Left lung (tissue), 10 donors: ENCODE measurements around the gene PPP1R13B. TPM values are rescaled to one million over a fixed set of nuclear protein-coding genes. Genes with fewer than 3 reads are reported as not detected.
"Not testable (repeated sequence)": the region's sequence is repeated elsewhere in the genome, so short reads cannot be mapped to it uniquely, and the experiment has no call there.

Source experiments
- ATAC-seq: fragments of 200-7000 bp; cut with Tn5 transposase; one replicate; pipeline ENCODE4 v1.9.1; 2020; ENCODE audit warnings: moderate library complexity
- DNase-seq, 4 donors: peaks; one replicate each; pipeline ENCODE4 v3.0.0-alpha.2; 2013 to 2020
- H3K27ac ChIP-seq, 2 donors: fragments of 200-600 bp; sonication (generic) in 1 of 2; one replicate each; pipeline versions ENCODE4 v1.5.0 to v1.8.0; 2020 to 2021
- H3K27me3 ChIP-seq, 2 donors: fragments of 200-600 bp; sonication (generic) in 1 of 2; one replicate each; pipeline versions ENCODE4 v1.5.0 to v1.8.0; 2020 to 2021
- H3K36me3 ChIP-seq, 2 donors: fragments of 200-600 bp; sonication (generic) in 1 of 2; one replicate each; pipeline versions ENCODE4 v1.5.0 to v1.8.0; 2020 to 2021
- H3K4me1 ChIP-seq, 2 donors: fragments of 200-600 bp; one replicate each; pipeline ENCODE4 v1.8.0; 2021
- H3K4me3 ChIP-seq, 2 donors: fragments of 200-600 bp; sonication (generic) in 1 of 2; one replicate each; pipeline versions ENCODE4 v1.5.0 to v1.8.0; 2020 to 2021; ENCODE audit warnings: mild to moderate bottlenecking in 1 of 2
- H3K9me3 ChIP-seq, 2 donors: fragments of 200-600 bp; sonication (generic) in 1 of 2; one replicate each; pipeline versions ENCODE4 v1.5.0 to v1.8.0; 2020 to 2021
- intact Hi-C, 2 donors: fragments of 100-400 bp; cut with DNase I; formaldehyde crosslinking; loops; one replicate each; pipeline versions ENCODE4 v1.11.2 to v1.14.2; 2022
- polyA plus RNA-seq, 6 donors: library from polyadenylated mRNA; unstranded; fragments of 120-200 nt; gene quantifications; one replicate each; pipeline ENCODE4 v1.2.1, GENCODE V29; 2013; ENCODE audit not compliant: insufficient read length in 6 of 6
- total RNA-seq, 2 donors: library from RNA; stranded (reverse); fragmentation: NEBNext Ultra II Directional; extraction: Animal tissue kit (Norgen Biotek cat#: 25700); gene quantifications; one replicate each; pipeline ENCODE4 v1.2.1, GENCODE V29; 2021
- TF ChIP-seq, protein P1 (sequence below), 2 donors: fragments of 200-600 bp; sonication (generic) in 1 of 2; IDR thresholded peaks; one replicate each; pipeline versions ENCODE4 v1.5.0 to v1.8.0; 2021; ENCODE audit warnings: antibody characterized with exemption in 2 of 2
- donor health status: DM: no; HTN: yes; CAD: no.
- donor health status: DM: no; HTN: no; CAD: no.

The PPP1R13B gene
- total and polyA plus RNA-seq, 8 donors, result 48.0 to 86.9 (median 61.7) TPM

- intact Hi-C loops, result no loop called here
- ATAC-seq, result peak; percentile 3
- Histone ChIP-seq H3K27me3 (peaks cover 2 to 57% of the 10 kb centered on the region in 2 donors), H3K27ac (peak overlapping the region; percentile 56 to 70), H3K36me3 (no peaks in the 10 kb centered on the region), H3K4me3 (peak overlapping the region; percentile 49 to 63), H3K4me1 (peaks cover 0 to 20% of the 10 kb centered on the region in 2 donors), H3K9me3 (no peaks in the 10 kb centered on the region)
- TF ChIP-seq, protein P1, sequence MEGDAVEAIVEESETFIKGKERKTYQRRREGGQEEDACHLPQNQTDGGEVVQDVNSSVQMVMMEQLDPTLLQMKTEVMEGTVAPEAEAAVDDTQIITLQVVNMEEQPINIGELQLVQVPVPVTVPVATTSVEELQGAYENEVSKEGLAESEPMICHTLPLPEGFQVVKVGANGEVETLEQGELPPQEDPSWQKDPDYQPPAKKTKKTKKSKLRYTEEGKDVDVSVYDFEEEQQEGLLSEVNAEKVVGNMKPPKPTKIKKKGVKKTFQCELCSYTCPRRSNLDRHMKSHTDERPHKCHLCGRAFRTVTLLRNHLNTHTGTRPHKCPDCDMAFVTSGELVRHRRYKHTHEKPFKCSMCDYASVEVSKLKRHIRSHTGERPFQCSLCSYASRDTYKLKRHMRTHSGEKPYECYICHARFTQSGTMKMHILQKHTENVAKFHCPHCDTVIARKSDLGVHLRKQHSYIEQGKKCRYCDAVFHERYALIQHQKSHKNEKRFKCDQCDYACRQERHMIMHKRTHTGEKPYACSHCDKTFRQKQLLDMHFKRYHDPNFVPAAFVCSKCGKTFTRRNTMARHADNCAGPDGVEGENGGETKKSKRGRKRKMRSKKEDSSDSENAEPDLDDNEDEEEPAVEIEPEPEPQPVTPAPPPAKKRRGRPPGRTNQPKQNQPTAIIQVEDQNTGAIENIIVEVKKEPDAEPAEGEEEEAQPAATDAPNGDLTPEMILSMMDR (IDR thresholded peaks at IDR 0.05), result no peak
- peak in 1 of 4 donors; percentile 85 for DNase-seq
Measured at GRCh38 chr14:103846543-103847450, 578 bp downstream of the PPP1R13B start.

DNA sequence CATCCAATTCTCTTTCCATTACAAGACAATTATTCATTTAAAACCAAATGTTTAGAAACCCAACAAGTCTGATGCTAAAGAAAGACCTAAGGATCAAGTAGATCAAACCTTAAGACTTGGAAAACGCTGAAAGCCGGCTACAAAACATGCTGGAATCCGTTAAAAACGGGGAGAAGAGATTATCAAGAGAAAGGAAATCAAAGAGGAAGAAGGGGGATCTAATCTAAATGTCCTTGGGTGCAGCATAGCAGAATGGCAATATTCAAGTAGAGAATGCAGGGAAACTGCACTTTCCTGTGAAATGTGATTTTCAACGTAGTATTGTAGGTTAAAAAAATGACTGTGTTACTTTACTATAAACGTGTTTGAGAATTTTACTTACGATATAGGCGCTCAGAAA lies 1.3 kb downstream of the PPP1R13B start:
- H3K27ac ChIP-seq, result peak overlapping the region; percentile 56 to 70
- no peak for DNase-seq

GRCh38 chr14:103845327-103845726 lies 2.0 kb downstream of the PPP1R13B start:
- H3K9me3 ChIP-seq, result no peaks in the 10 kb centered on the region
- H3K36me3 ChIP-seq, result no peaks in the 10 kb centered on the region
- no peak for DNase-seq
- peaks cover 2 to 57% of the 10 kb centered on the region in 2 donors for H3K27me3 ChIP-seq
- no peak overlapping the region for H3K27ac ChIP-seq
- H3K4me3 ChIP-seq, result peak overlapping the region in 1 of 2 donors; percentile 63
- peaks cover 7 to 20% of the 10 kb centered on the region in 2 donors for H3K4me1 ChIP-seq
- intact Hi-C loops, result no loop called here
- no peak for ATAC-seq
- TF ChIP-seq, protein P1 (IDR thresholded peaks at IDR 0.05), result no peak

More for the DNA sequence above, 1.3 kb downstream of the PPP1R13B start:
- Histone ChIP-seq H3K4me3 (peak overlapping the region; percentile 49 to 63), H3K27me3 (peaks cover 2 to 57% of the 10 kb centered on the region in 2 donors), H3K4me1 (peaks cover under 1 to 20% of the 10 kb centered on the region in 2 donors), H3K9me3 (no peaks in the 10 kb centered on the region), H3K36me3 (no peaks in the 10 kb centered on the region)
- TF ChIP-seq, protein P1 (IDR thresholded peaks at IDR 0.05), result no peak
- intact Hi-C loops, result no loop called here
- ATAC-seq, result no peak

DNA sequence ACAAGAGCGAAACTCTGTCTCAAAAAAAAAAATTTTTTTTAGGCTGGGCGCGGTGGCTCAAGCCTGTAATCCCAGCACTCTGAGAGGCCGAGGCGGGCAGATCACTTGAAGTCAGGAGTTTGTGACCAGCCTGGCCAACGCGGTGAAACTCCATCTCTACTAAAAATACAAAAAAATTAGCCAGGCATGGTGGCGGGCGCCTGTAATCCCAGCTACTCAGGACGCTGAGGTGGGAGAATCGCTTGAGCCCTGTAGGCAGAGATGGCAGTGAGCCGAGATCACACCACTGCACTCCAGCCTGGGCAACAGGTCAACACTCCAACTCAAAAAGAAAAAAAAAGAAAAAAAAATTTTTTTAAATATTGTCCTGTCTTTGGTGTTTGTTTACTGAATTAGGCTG lies 6.1 kb downstream of the PPP1R13B start:
- peaks cover 2 to 34% of the 10 kb centered on the region in 2 donors for H3K27me3 ChIP-seq
- H3K36me3 ChIP-seq, H3K4me3 ChIP-seq, H3K9me3 ChIP-seq, DNase-seq, intact Hi-C loops: not testable (repeated sequence)
- peak; percentile 42 for ATAC-seq
- H3K27ac ChIP-seq, result peak overlapping the region in 1 of 2 donors; percentile 26
- H3K4me1 ChIP-seq, result peaks cover 8 to 17% of the 10 kb centered on the region in 2 donors

DNA sequence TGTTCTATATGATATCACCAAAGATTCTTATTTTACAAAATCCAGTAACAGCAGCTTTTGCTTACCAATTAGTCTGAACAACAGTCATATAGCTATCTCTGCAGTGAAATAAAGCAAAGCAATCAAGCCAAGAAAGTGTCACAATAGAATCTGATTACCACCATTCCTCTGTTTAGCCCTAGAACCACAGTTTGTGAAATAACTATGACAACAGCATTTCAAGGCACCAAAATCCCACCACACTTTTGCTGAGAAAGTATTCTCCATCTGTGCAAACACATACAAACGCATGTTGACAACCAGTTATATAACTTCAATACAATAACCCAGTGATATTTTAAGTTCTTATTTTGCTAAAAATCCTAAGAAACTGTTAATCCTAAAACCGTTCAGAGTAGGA lies 7.4 kb downstream of the PPP1R13B start:
- DNase-seq (no peak), ATAC-seq (no peak)
- Histone ChIP-seq H3K36me3 (no peaks in the 10 kb centered on the region), H3K27me3 (peaks cover 0 to 22% of the 10 kb centered on the region in 2 donors), H3K9me3 (no peaks in the 10 kb centered on the region), H3K4me1 (peaks cover 5 to 17% of the 10 kb centered on the region in 2 donors), H3K4me3 (no peak overlapping the region), H3K27ac (peak overlapping the region in 1 of 2 donors; percentile 4)
- intact Hi-C loops, result no loop called here
- TF ChIP-seq, protein P1 (IDR thresholded peaks at IDR 0.05), result no peak
